K562 (cell line): ENCODE measurements around the gene LATS1. TPM values are rescaled to one million over a fixed set of nuclear protein-coding genes. Genes with fewer than 3 reads are reported as not detected.

Experiments used
- ATAC-seq: fragments of 200-7000 bp; cut with Tn5 transposase; 3 replicates; pipeline ENCODE4 v1.9.1; 2020; ENCODE audit warnings: moderate library complexity
- BruUV-seq: library from RNA; stranded (reverse); fragments of 400-500 nt; replicated peaks from 2 replicates; lab custom pipeline; 2021; lab: Mats Ljungman, UMichigan
- CTCF ChIA-PET: fragments of 300-600 bp; formaldehyde crosslinking; extraction: SDS; loops from one replicate; lab custom pipeline; 2021; ENCODE audit warnings: low intra/inter-chr PET ratio; lab: Yijun Ruan, JAX
- POLR2A ChIA-PET: fragments of 300-600, 350-650 bp; sonication (Branson Sonifier 250); formaldehyde crosslinking; extraction: SDS; loops from one replicate; lab custom pipeline; 2021; ENCODE audit warnings: antibody characterized with exemption, inconsistent platforms; lab: Yijun Ruan, JAX
- DNase-seq, 4 experiments: peaks; one replicate each; pipeline versions ENCODE4 v3.0.0 to v3.0.0-alpha.2; 2011 to 2018; ENCODE audit warnings: low spot score in 3 of 4, mixed read lengths in 3 of 4; ENCODE audit errors: extremely low read depth in 1 of 4
- FAIRE-seq: peaks from 2 replicates; lab custom pipeline; 2011; peaks lifted over from hg19 to GRCh38; lab: Jason Lieb, UNC
- H2AFZ ChIP-seq: 2 replicates; pipeline ENCODE4 v1.6.0; 2011; ENCODE audit warnings: low read depth, low read length, control low read depth, inconsistent platforms
- H3K27ac ChIP-seq: fragments of 200-600 bp; 3 replicates; pipeline ENCODE4 v1.8.0; 2011; ENCODE audit warnings: low read depth, mild to moderate bottlenecking, control low read depth, inconsistent platforms, low read length, moderate library complexity, mixed read lengths; ENCODE audit errors: extremely low read depth
- H3K27me3 ChIP-seq, 2 experiments: fragments of 300-600 bp in 1 of 2; 2 replicates in 1 of 2; 3 replicates in 1 of 2; pipeline versions ENCODE4 v1.6.0 to v1.8.0; 2011; ENCODE audit warnings: inconsistent platforms in 2 of 2, low read length in 2 of 2, mild to moderate bottlenecking in 1 of 2, mixed read lengths in 1 of 2, moderate library complexity in 1 of 2; ENCODE audit not compliant: control insufficient read depth in 2 of 2, insufficient read depth in 2 of 2
- H3K36me3 ChIP-seq: fragments of 300-600 bp; 3 replicates; pipeline ENCODE4 v1.8.0; 2011; ENCODE audit warnings: mild to moderate bottlenecking, low read length, inconsistent platforms; ENCODE audit not compliant: control insufficient read depth, insufficient read depth
- H3K4me1 ChIP-seq, 2 experiments: fragments of 200-600 bp in 1 of 2; replicated peaks in 1 of 2; 2 replicates in 1 of 2; 3 replicates in 1 of 2; pipeline versions ENCODE4 v1.5.1 to v1.8.0; 2011; ENCODE audit warnings: inconsistent platforms in 2 of 2, low read length in 2 of 2, mild to moderate bottlenecking in 1 of 2, mixed read lengths in 1 of 2, moderate library complexity in 1 of 2; ENCODE audit not compliant: control insufficient read depth in 2 of 2, insufficient read depth in 2 of 2
- H3K4me2 ChIP-seq: 2 replicates; pipeline ENCODE4 v1.6.1; 2011; ENCODE audit warnings: low read length, control low read depth, inconsistent platforms, mixed read lengths; ENCODE audit not compliant: insufficient read depth
- H3K4me3 ChIP-seq: fragments of 200-600 bp; sonication (generic), shearing (Covaris generic); 2 replicates; pipeline ENCODE4 v1.5.1; 2016; ENCODE audit warnings: control low read depth, inconsistent platforms
- H3K79me2 ChIP-seq: fragments of 200-600 bp; 3 replicates; pipeline ENCODE4 v1.8.0; 2011; ENCODE audit warnings: low read length, inconsistent platforms; ENCODE audit not compliant: control insufficient read depth, insufficient read depth
- H3K9ac ChIP-seq, 2 experiments: 2 replicates each; pipeline versions ENCODE4 v1.6.0 to v1.6.1; 2011; ENCODE audit warnings: low read depth in 2 of 2, low read length in 2 of 2, control low read depth in 1 of 2, inconsistent platforms in 1 of 2, mild to moderate bottlenecking in 1 of 2, mixed read lengths in 1 of 2; ENCODE audit not compliant: insufficient read depth in 1 of 2
- H3K9me1 ChIP-seq: one replicate; pipeline ENCODE4 v1.6.0; 2011; ENCODE audit warnings: inconsistent platforms, mild to moderate bottlenecking, low read length, moderate library complexity; ENCODE audit not compliant: control insufficient read depth, insufficient read depth
- H3K9me3 ChIP-seq: replicated peaks from 2 replicates; pipeline ENCODE4 v1.5.1; 2011; ENCODE audit warnings: low read depth, low read length, inconsistent platforms; ENCODE audit not compliant: control insufficient read depth, insufficient read depth
- H4K20me1 ChIP-seq: replicated peaks from 2 replicates; pipeline ENCODE4 v1.6.1; 2011; ENCODE audit warnings: low read length, inconsistent platforms, mixed read lengths; ENCODE audit not compliant: control insufficient read depth, insufficient read depth
- C11orf30 ChIP-seq: fragments of 450-650 bp; IDR thresholded peaks from 2 replicates; pipeline ENCODE4 v1.6.1; 2016; ENCODE audit warnings: low read depth, mild to moderate bottlenecking
- CHD1 ChIP-seq: fragments of 200-600 bp; sonication (generic); IDR thresholded peaks from one replicate; pipeline ENCODE4 v1.6.1; 2012; ENCODE audit warnings: mild to moderate bottlenecking, moderate library complexity, low read length, inconsistent platforms
- MAFG ChIP-seq: fragments of 450-650 bp; conservative IDR thresholded peaks from 2 replicates; pipeline ENCODE4 v1.6.1; 2016; ENCODE audit warnings: missing genetic modification characterization, missing compliant biosample characterization
- MAZ ChIP-seq, 2 experiments: fragments of 450-650 bp in 1 of 2; sonication (generic) in 1 of 2; formaldehyde crosslinking; IDR thresholded peaks in 1 of 2; conservative IDR thresholded peaks in 1 of 2; 2 replicates each; pipeline versions ENCODE4 v1.4.0 to v1.5.0; 2020; ENCODE audit warnings: mild to moderate bottlenecking in 1 of 2, missing genetic modification reagents in 1 of 2
- NRF1 ChIP-seq, 2 experiments: fragments of 450-650 bp; IDR thresholded peaks in 1 of 2; conservative IDR thresholded peaks in 1 of 2; 2 replicates each; pipeline ENCODE4 v1.6.1; 2014; ENCODE audit warnings: mild to moderate bottlenecking in 2 of 2
- RBBP5 ChIP-seq: fragments of 200-600 bp; sonication (generic); IDR thresholded peaks from 2 replicates; pipeline ENCODE4 v1.6.1; 2012; ENCODE audit warnings: borderline replicate concordance, mild to moderate bottlenecking, low read length, control low read depth, inconsistent platforms; ENCODE audit not compliant: insufficient read depth, poor library complexity, severe bottlenecking
- RBM39 ChIP-seq: fragments of 200-400 bp; formaldehyde crosslinking; optimal IDR thresholded peaks from 2 replicates; pipeline ENCODE3; 2018; ENCODE audit warnings: low read depth, low read length
- SMARCC2 ChIP-seq: fragments of 450-650 bp; IDR thresholded peaks from 2 replicates; pipeline ENCODE4 v1.6.1; 2017; ENCODE audit warnings: antibody characterized with exemption, moderate library complexity, mild to moderate bottlenecking, low read depth
- ZNF316 ChIP-seq: fragments of 450-650 bp; IDR thresholded peaks from 2 replicates; pipeline ENCODE4 v1.6.1; 2016
- WGBS: fragments of 100-300 bp; shearing (Covaris generic); methylation state at CpG from one replicate; pipeline ENCODE4 v1.1.6; 2016; ENCODE audit warnings: low coverage, mixed read lengths; ENCODE audit not compliant: insufficient coverage; ENCODE audit errors: missing lambda C conversion rate; 5-methylcytosine and 5-hydroxymethylcytosine counted together
- in situ Hi-C: fragments of 300-500 bp; cut with MboI; formaldehyde crosslinking; loops from 4 replicates; pipeline ENCODE4 v1.15.0; 2018; ENCODE audit warnings: inconsistent platforms, mixed read lengths
- intact Hi-C: fragments of 100-400 bp; cut with micrococcal nuclease; formaldehyde crosslinking; loops from 2 replicates; pipeline ENCODE4 v1.14.2; 2022
- polyA plus RNA-seq, 8 experiments: library from polyadenylated mRNA; depleted of rRNA in 4 of 8; stranded (reverse) in 5 of 8; unstranded in 3 of 8; fragments of >200 nt; fragmentation: Nextera tagmentation in 2 of 8; fragmentation: Illumina TruSeq in 1 of 8; extraction: Ambion mirVana in 2 of 8; extraction: Trizol in 1 of 8; gene quantifications; 2 replicates each; pipeline versions ENCODE4 v1.2.1 to v1.2.3, GENCODE V29; 2011 to 2014; ENCODE audit warnings: inconsistent platforms in 1 of 8, missing spikeins in 1 of 8
- total RNA-seq, 7 experiments: library from RNA; depleted of rRNA in 6 of 7; stranded (reverse); fragments of >200 nt in 6 of 7; fragmentation: Illumina TruSeq in 2 of 7; extraction: Trizol in 2 of 7; gene quantifications; 2 replicates each; pipeline versions ENCODE4 v1.2.1 to v1.2.3, GENCODE V29; 2011 to 2021; ENCODE audit warnings: low replicate concordance in 1 of 7
- TF ChIP-seq, protein P1 (sequence below): sonication (generic); formaldehyde crosslinking; IDR thresholded peaks from 2 replicates; pipeline ENCODE4 v1.8.0; 2023; ENCODE audit warnings: mild to moderate bottlenecking, missing genetic modification reagents

LATS1 gene
- total and polyA plus RNA-seq, 9 of the 15 experiments (the other 6 are each of a cell fraction or from before 2014, with no cell fraction given) = 5.0 to 36.3 (median 18.4) TPM

DNA sequence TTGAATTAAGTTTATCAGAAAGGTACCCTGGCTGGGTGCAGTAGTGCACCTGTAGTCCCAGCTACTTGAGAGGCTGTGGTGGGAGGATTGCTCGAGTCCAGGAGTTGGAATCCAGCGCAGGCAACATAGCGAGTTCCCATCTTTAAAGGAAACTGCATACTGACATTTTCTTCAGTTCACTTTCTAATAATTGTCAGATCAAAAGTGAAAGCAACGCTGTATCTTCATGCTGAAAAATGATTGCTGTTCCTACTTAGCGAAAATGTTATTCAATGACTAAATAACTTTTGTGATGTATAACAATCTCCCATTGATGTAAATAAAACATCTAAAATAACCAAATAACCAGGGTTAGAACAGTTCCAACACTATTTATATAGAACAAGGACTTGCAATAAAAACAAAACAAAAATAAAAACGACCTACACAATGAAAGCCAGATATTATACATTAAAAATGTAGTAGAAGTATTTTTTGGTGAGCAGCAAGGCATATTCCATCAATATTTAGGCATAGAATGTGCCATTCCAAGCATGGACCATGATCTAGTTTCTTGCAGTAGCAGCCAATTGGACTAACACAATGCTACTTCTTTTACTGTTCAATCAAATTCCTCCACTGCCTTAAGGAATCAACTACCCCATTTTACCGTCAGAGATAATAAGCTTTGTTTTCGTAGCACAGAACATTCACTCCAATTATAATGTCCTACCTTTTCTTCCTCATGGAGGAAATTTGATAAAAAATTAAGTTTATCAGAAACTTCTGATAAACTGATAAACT, 1.5 kb downstream of the LATS1 start (continued):
- TF ChIP-seq MAZ (CRISPR knock-in tag; conservative IDR thresholded peaks at IDR 0.05 in 1 of 2, IDR thresholded peaks at IDR 0.05 in 1 of 2) (peak in 1 of 2 experiments; percentile 21; a peak in 1 of 4 replicates), CHD1 (peak; percentile 37), SMARCC2 (no peak), RBBP5 (peak; percentile 42), RBM39 (no peak), NRF1 (conservative IDR thresholded peaks at IDR 0.05 in 1 of 2, IDR thresholded peaks at IDR 0.05 in 1 of 2) (0 out of 4 replicates have a peak, but pooled peaks of 1 of the 2 experiments have one; percentile 16)
- TF ChIP-seq, all 486 proteins: peak for 5

DNA sequence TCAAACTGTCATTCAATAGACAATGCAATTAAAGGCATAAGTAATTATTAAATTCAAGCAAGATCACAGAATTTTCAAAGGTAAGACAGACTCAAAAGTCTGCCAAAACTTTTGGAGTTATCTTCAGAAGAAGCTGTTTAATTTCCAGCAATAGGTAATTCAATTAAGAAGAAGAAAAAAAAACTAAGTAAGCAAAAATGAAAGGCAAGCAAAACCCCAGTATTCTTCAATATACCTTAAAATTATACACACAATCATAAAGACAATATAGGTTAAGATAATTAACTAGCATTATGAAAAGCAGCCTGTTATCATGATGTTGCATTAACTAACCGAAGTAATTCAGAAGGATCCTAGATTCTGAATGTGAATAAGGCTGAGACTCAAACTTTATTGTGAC, 3.5 kb downstream of the LATS1 start:
- FAIRE-seq = no peak
- intact Hi-C loops = no loop called here
- H3K9me1 ChIP-seq = no peaks in the 10 kb centered on the region
- H3K4me1 ChIP-seq = peaks cover 20 to 21% of the 10 kb centered on the region in 2 experiments; a peak in 4 of 5 replicates
- no peak for DNase-seq
- no peak overlapping the region for H3K4me3 ChIP-seq
- H3K9me3 ChIP-seq = no peaks in the 10 kb centered on the region
- H3K9ac ChIP-seq = no peak overlapping the region
- ATAC-seq = no peak
- no peak overlapping the region for H2AFZ ChIP-seq
- peaks cover 36% of the 10 kb centered on the region; the same call in 2 of the 3 replicates for H3K36me3 ChIP-seq
- peaks cover 23% of the 10 kb centered on the region; the same call in 1 of the 2 replicates for H4K20me1 ChIP-seq
- peak; percentile 68; the same call in 1 of the 2 replicates for TF ChIP-seq C11orf30
- TF ChIP-seq, protein P1, sequence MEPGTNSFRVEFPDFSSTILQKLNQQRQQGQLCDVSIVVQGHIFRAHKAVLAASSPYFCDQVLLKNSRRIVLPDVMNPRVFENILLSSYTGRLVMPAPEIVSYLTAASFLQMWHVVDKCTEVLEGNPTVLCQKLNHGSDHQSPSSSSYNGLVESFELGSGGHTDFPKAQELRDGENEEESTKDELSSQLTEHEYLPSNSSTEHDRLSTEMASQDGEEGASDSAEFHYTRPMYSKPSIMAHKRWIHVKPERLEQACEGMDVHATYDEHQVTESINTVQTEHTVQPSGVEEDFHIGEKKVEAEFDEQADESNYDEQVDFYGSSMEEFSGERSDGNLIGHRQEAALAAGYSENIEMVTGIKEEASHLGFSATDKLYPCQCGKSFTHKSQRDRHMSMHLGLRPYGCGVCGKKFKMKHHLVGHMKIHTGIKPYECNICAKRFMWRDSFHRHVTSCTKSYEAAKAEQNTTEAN = no peak
- peak; percentile 88 for TF ChIP-seq ZNF316
- peak; percentile 43; the same call in 1 of the 2 replicates for TF ChIP-seq MAFG (tag)
- POLR2A ChIA-PET = interaction anchor here (1.0 kb wide), 1 partner anchor 34 kb away, joined by 3 read pairs; no protein-coding TSS in a partner anchor
- no peaks in the 10 kb centered on the region for H3K27me3 ChIP-seq
- no peak overlapping the region for H3K4me2 ChIP-seq
- H3K79me2 ChIP-seq = peaks cover 90% of the 10 kb centered on the region
- CTCF ChIA-PET = no interaction called here
- BruUV-seq = no TSS peak
- H3K27ac ChIP-seq = no peak overlapping the region
- in situ Hi-C loops = no loop called here
- 96% methylated on average over 1 of the region's 1 CpG for WGBS
